Measurements from ENCODE around the gene APLP1.

GRCh38 chr19:35882114-35882832, 13.9 kb downstream of the APLP1 start:
- TF ChIP-seq CTCF (IDR thresholded peaks at IDR 0.05) (peak; percentile 19 to 32), EP300 (IDR thresholded peaks at IDR 0.05) (no peak), POLR2A (IDR thresholded peaks at IDR 0.05) (no peak), POLR2AphosphoS5 (IDR thresholded peaks at IDR 0.05) (no peak)

Data from suprapubic skin (tissue), 4 donors.